IMR-90 (cell line): Measurements from ENCODE around the gene DAB1.

Source experiments
- BHLHE40 ChIP-seq: fragments of 150-350 bp; IDR thresholded peaks from 2 replicates; pipeline ENCODE4 v1.6.1; 2016; ENCODE audit warnings: mild to moderate bottlenecking, low read depth, low read length
- CEBPB ChIP-seq: IDR thresholded peaks from 2 replicates; pipeline ENCODE4 v1.6.1; 2012; ENCODE audit warnings: low read depth, low read length, improper control_type of control experiment
- CHD1 ChIP-seq: IDR thresholded peaks from 2 replicates; pipeline ENCODE4 v1.6.1; 2012; ENCODE audit warnings: low read depth, low read length, improper control_type of control experiment
- FOS ChIP-seq: fragments of 150-350 bp; IDR thresholded peaks from 2 replicates; pipeline ENCODE4 v1.6.1; 2016; ENCODE audit warnings: low read depth, low read length
- MAFK ChIP-seq: IDR thresholded peaks from 2 replicates; pipeline ENCODE4 v1.6.1; 2012; ENCODE audit warnings: low read depth, low read length, improper control_type of control experiment
- MAZ ChIP-seq: IDR thresholded peaks from 2 replicates; pipeline ENCODE4 v1.6.1; 2012; ENCODE audit warnings: low read depth, mild to moderate bottlenecking, low read length, improper control_type of control experiment, moderate library complexity, borderline replicate concordance
- MXI1 ChIP-seq: IDR thresholded peaks from 2 replicates; pipeline ENCODE4 v1.6.1; 2012; ENCODE audit warnings: low read depth, mild to moderate bottlenecking, low read length, moderate library complexity, borderline replicate concordance
- POLR2A ChIP-seq: IDR thresholded peaks from 2 replicates; pipeline ENCODE4 v1.6.1; 2012; ENCODE audit warnings: mild to moderate bottlenecking, low read depth, low read length
- RAD21 ChIP-seq: IDR thresholded peaks from 2 replicates; pipeline ENCODE4 v1.6.1; 2012; ENCODE audit warnings: low read length, improper control_type of control experiment
- RCOR1 ChIP-seq: IDR thresholded peaks from 2 replicates; pipeline ENCODE4 v1.6.1; 2012; ENCODE audit warnings: mild to moderate bottlenecking, low read length, improper control_type of control experiment; ENCODE audit not compliant: insufficient replicate concordance
- RFX5 ChIP-seq: IDR thresholded peaks from 2 replicates; pipeline ENCODE4 v1.8.0; 2012; ENCODE audit warnings: low read depth, mild to moderate bottlenecking, low read length, moderate library complexity
- SMC3 ChIP-seq: fragments of 150-350 bp; IDR thresholded peaks from 2 replicates; pipeline ENCODE4 v1.6.1; 2016; ENCODE audit warnings: low read depth, mild to moderate bottlenecking, antibody characterized with exemption, low read length, moderate library complexity
- TF ChIP-seq, protein P1 (sequence below): conservative IDR thresholded peaks from 2 replicates; pipeline ENCODE4 v1.5.1; 2012; ENCODE audit warnings: mild to moderate bottlenecking, low read depth, low read length, improper control_type of control experiment
- TF ChIP-seq, protein P2 (sequence below): fragments of 150-350 bp; IDR thresholded peaks from 2 replicates; pipeline ENCODE4 v1.6.1; 2017; ENCODE audit warnings: mild to moderate bottlenecking, antibody characterized with exemption, low read length, low read depth

DNA sequence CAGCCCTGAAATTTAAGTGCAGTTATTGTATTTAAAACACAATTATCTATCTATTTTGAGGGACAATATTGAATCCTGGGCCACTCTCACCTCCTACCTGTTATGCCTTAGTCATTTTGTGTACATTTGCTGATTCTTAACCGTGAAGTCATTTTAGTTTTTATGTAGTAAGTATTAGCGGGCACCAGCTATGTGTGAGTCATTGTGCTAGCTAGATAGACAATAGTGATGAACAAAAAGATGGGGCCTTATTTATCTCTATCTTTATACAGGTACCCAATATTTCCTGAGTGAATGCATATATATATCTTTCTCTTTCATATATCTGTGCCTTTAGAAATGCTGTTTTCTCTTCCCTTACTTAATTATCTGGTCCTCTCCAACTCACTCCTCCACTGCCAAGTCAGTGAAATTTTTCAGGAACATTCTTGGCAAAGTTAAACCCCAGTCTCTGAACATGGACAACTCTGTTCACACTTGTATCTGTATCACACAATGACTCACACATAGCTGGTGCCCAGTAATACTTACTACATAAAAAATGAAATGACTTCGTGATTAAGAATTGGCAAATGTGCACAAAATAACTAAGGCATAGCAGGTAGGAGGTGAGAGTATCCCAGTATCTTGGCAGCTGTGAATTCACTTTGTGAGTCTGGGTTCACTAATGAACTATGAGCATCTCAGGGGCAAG lies 292.0 kb downstream of the DAB1 start:
- TF ChIP-seq POLR2A (no peak), RCOR1 (no peak), MAFK (no peak), BHLHE40 (no peak), SMC3 (no peak), FOS (no peak), MXI1 (no peak), CEBPB (no peak), RAD21 (no peak), MAZ (no peak), RFX5 (no peak), CHD1 (no peak)
- TF ChIP-seq, protein P1, sequence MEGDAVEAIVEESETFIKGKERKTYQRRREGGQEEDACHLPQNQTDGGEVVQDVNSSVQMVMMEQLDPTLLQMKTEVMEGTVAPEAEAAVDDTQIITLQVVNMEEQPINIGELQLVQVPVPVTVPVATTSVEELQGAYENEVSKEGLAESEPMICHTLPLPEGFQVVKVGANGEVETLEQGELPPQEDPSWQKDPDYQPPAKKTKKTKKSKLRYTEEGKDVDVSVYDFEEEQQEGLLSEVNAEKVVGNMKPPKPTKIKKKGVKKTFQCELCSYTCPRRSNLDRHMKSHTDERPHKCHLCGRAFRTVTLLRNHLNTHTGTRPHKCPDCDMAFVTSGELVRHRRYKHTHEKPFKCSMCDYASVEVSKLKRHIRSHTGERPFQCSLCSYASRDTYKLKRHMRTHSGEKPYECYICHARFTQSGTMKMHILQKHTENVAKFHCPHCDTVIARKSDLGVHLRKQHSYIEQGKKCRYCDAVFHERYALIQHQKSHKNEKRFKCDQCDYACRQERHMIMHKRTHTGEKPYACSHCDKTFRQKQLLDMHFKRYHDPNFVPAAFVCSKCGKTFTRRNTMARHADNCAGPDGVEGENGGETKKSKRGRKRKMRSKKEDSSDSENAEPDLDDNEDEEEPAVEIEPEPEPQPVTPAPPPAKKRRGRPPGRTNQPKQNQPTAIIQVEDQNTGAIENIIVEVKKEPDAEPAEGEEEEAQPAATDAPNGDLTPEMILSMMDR: no peak
- TF ChIP-seq, protein P2, sequence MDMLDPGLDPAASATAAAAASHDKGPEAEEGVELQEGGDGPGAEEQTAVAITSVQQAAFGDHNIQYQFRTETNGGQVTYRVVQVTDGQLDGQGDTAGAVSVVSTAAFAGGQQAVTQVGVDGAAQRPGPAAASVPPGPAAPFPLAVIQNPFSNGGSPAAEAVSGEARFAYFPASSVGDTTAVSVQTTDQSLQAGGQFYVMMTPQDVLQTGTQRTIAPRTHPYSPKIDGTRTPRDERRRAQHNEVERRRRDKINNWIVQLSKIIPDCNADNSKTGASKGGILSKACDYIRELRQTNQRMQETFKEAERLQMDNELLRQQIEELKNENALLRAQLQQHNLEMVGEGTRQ: no peak
